ENCODE measurements around the gene MON2. TPM values are rescaled to one million over a fixed set of nuclear protein-coding genes. Genes with fewer than 3 reads are reported as not detected.

The MON2 gene
- total RNA-seq, 1 donor from 2014 or later = 62.3 TPM

- no peak overlapping the region for H3K4me3 Mint-ChIP-seq
These were observed 118.0 kb downstream of the MON2 start for GRCh38 chr12:62584619-62585018.

GRCh38 chr12:62586850-62587249 lies 120.2 kb downstream of the MON2 start:
- Mint-ChIP-seq H3K27me3 (ENCODE audit: insufficient read depth, low read depth) (peaks cover 4% of the 10 kb centered on the region), H3K4me3 (no peak overlapping the region), H3K36me3 (peaks cover 21% of the 10 kb centered on the region), H3K27ac (no peak overlapping the region), H3K9me3 (no peaks in the 10 kb centered on the region), H3K4me1 (peaks cover 26% of the 10 kb centered on the region)
- TF ChIP-seq EZH2 (IDR thresholded peaks at IDR 0.05) = no peak
- TF ChIP-seq EZH2phosphoT487 (IDR thresholded peaks at IDR 0.05) = no peak
- TF ChIP-seq, protein P1, sequence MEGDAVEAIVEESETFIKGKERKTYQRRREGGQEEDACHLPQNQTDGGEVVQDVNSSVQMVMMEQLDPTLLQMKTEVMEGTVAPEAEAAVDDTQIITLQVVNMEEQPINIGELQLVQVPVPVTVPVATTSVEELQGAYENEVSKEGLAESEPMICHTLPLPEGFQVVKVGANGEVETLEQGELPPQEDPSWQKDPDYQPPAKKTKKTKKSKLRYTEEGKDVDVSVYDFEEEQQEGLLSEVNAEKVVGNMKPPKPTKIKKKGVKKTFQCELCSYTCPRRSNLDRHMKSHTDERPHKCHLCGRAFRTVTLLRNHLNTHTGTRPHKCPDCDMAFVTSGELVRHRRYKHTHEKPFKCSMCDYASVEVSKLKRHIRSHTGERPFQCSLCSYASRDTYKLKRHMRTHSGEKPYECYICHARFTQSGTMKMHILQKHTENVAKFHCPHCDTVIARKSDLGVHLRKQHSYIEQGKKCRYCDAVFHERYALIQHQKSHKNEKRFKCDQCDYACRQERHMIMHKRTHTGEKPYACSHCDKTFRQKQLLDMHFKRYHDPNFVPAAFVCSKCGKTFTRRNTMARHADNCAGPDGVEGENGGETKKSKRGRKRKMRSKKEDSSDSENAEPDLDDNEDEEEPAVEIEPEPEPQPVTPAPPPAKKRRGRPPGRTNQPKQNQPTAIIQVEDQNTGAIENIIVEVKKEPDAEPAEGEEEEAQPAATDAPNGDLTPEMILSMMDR (IDR thresholded peaks at IDR 0.05) = no peak
- no peak overlapping the region for H3K4me3 ChIP-seq
- H3K27me3 ChIP-seq = no peaks in the 10 kb centered on the region
- no peaks in the 10 kb centered on the region for H3K79me2 ChIP-seq (ENCODE audit: low read depth)
- no peak overlapping the region for H2AFZ ChIP-seq (replicated peaks)
- peaks cover 6% of the 10 kb centered on the region for H3F3A ChIP-seq (ENCODE audit: low read depth)
- no peak overlapping the region for H3K9ac ChIP-seq
- H3K4me1 ChIP-seq = no peaks in the 10 kb centered on the region
- H3K27ac ChIP-seq = no peak overlapping the region
- H3K36me3 ChIP-seq = peaks cover 5% of the 10 kb centered on the region
- no peaks in the 10 kb centered on the region for H4K20me1 ChIP-seq (ENCODE audit: low read depth)
- H3K9me3 ChIP-seq (ENCODE audit: low read depth) = no peaks in the 10 kb centered on the region
- H3K4me2 ChIP-seq = no peak overlapping the region
- no peak for DNase-seq (ENCODE audit: low spot score)

More at GRCh38 chr12:62584619-62585018, 118.0 kb downstream of the MON2 start:
- Mint-ChIP-seq H3K9me3 (no peaks in the 10 kb centered on the region), H3K4me1 (peaks cover 30% of the 10 kb centered on the region), H3K27me3 (ENCODE audit: insufficient read depth, low read depth) (peaks cover 4% of the 10 kb centered on the region), H3K36me3 (peaks cover 13% of the 10 kb centered on the region), H3K27ac (no peak overlapping the region)
- Histone ChIP-seq H3K9ac (no peak overlapping the region), H3F3A (ENCODE audit: low read depth) (peaks cover 18% of the 10 kb centered on the region), H3K36me3 (peaks cover 5% of the 10 kb centered on the region), H3K4me1 (no peaks in the 10 kb centered on the region), H3K4me2 (no peak overlapping the region), H3K9me3 (ENCODE audit: low read depth) (no peaks in the 10 kb centered on the region), H4K20me1 (ENCODE audit: low read depth) (no peaks in the 10 kb centered on the region), H3K79me2 (ENCODE audit: low read depth) (no peaks in the 10 kb centered on the region), H3K4me3 (no peak overlapping the region), H3K27me3 (no peaks in the 10 kb centered on the region), H2AFZ (replicated peaks) (no peak overlapping the region), H3K27ac (no peak overlapping the region)
- TF ChIP-seq EZH2 (IDR thresholded peaks at IDR 0.05) = no peak
- TF ChIP-seq, protein P1 (IDR thresholded peaks at IDR 0.05) = no peak
- TF ChIP-seq EZH2phosphoT487 (IDR thresholded peaks at IDR 0.05) = no peak
- DNase-seq (ENCODE audit: low spot score) = no peak

- no peak overlapping the region for H3K4me3 Mint-ChIP-seq
- no peak overlapping the region for H3K27ac ChIP-seq
- H3K27ac Mint-ChIP-seq = no peak overlapping the region
These were observed 122.3 kb downstream of the MON2 start for GRCh38 chr12:62588916-62589315.

GRCh38 chr12:62597253-62597652 lies 130.6 kb downstream of the MON2 start:
- H3F3A ChIP-seq (ENCODE audit: low read depth) = peaks cover 22% of the 10 kb centered on the region
- H3K27me3 Mint-ChIP-seq (ENCODE audit: insufficient read depth, low read depth) = peaks cover 2% of the 10 kb centered on the region
- H3K79me2 ChIP-seq (ENCODE audit: low read depth) = no peaks in the 10 kb centered on the region
- DNase-seq (ENCODE audit: low spot score) = no peak
- H3K36me3 ChIP-seq = no peaks in the 10 kb centered on the region
- H3K4me1 ChIP-seq = peaks cover 8% of the 10 kb centered on the region
- no peak overlapping the region for H3K4me3 ChIP-seq
- H3K9me3 ChIP-seq (ENCODE audit: low read depth) = no peaks in the 10 kb centered on the region
- H3K4me3 Mint-ChIP-seq = no peak overlapping the region
- no peak overlapping the region for H3K27ac Mint-ChIP-seq
- no peaks in the 10 kb centered on the region for H4K20me1 ChIP-seq (ENCODE audit: low read depth)
- H3K36me3 Mint-ChIP-seq = peaks cover 3% of the 10 kb centered on the region
- TF ChIP-seq, protein P1 (IDR thresholded peaks at IDR 0.05) = no peak
- TF ChIP-seq EZH2 (IDR thresholded peaks at IDR 0.05) = no peak
- no peak for TF ChIP-seq EZH2phosphoT487 (IDR thresholded peaks at IDR 0.05)
- H3K27ac ChIP-seq = no peak overlapping the region
- no peaks in the 10 kb centered on the region for H3K27me3 ChIP-seq
- H2AFZ ChIP-seq (replicated peaks) = no peak overlapping the region
- no peaks in the 10 kb centered on the region for H3K9me3 Mint-ChIP-seq
- H3K4me2 ChIP-seq = no peak overlapping the region
- no peak overlapping the region for H3K9ac ChIP-seq
- H3K4me1 Mint-ChIP-seq = peaks cover 9% of the 10 kb centered on the region

More at GRCh38 chr12:62588916-62589315, 122.3 kb downstream of the MON2 start:
- H3K27me3 ChIP-seq = no peaks in the 10 kb centered on the region
- H3K9me3 ChIP-seq (ENCODE audit: low read depth) = no peaks in the 10 kb centered on the region
- no peak for TF ChIP-seq EZH2phosphoT487 (IDR thresholded peaks at IDR 0.05)
- no peak overlapping the region for H3K4me2 ChIP-seq
- H3K4me3 ChIP-seq = no peak overlapping the region
- Mint-ChIP-seq H3K9me3 (no peaks in the 10 kb centered on the region), H3K36me3 (peaks cover 15% of the 10 kb centered on the region), H3K4me1 (peaks cover 18% of the 10 kb centered on the region), H3K27me3 (ENCODE audit: insufficient read depth, low read depth) (peaks cover 2% of the 10 kb centered on the region)
- H3F3A ChIP-seq (ENCODE audit: low read depth) = peaks cover 11% of the 10 kb centered on the region
- H3K79me2 ChIP-seq (ENCODE audit: low read depth) = no peaks in the 10 kb centered on the region
- H3K4me1 ChIP-seq = no peaks in the 10 kb centered on the region
- no peak overlapping the region for H2AFZ ChIP-seq (replicated peaks)
- no peak overlapping the region for H3K9ac ChIP-seq
- DNase-seq (ENCODE audit: low spot score) = no peak
- peaks cover 5% of the 10 kb centered on the region for H3K36me3 ChIP-seq
- no peaks in the 10 kb centered on the region for H4K20me1 ChIP-seq (ENCODE audit: low read depth)

Measured in neural progenitor cell (in vitro differentiated cells).